SK-N-SH (cell line): ENCODE data around the gene GALNT13.

Source experiments
- CTCF ChIP-seq: fragments of 200-600 bp; sonication (generic); IDR thresholded peaks from 2 replicates; pipeline ENCODE4 v1.6.1; 2017; ENCODE audit warnings: antibody characterized with exemption, mild to moderate bottlenecking, moderate library complexity
- EP300 ChIP-seq, 2 experiments: IDR thresholded peaks; 2 replicates each; pipeline versions ENCODE4 v1.4.0 to v1.6.1; 2012; ENCODE audit warnings: borderline replicate concordance in 1 of 2, low read depth in 1 of 2, low read length in 1 of 2
- EZH2phosphoT487 ChIP-seq: fragments of 200-600 bp; sonication (generic); IDR thresholded peaks from 2 replicates; pipeline ENCODE4 v1.6.1; 2017; ENCODE audit warnings: low read depth, mixed run types, mild to moderate bottlenecking, antibody characterized with exemption, moderate library complexity, borderline replicate concordance
- POLR2AphosphoS5 ChIP-seq: IDR thresholded peaks from 2 replicates; pipeline ENCODE4 v1.6.1; 2012; ENCODE audit warnings: low read depth, low read length
- RAD21 ChIP-seq: IDR thresholded peaks from 2 replicates; pipeline ENCODE4 v1.6.1; 2012; ENCODE audit warnings: mild to moderate bottlenecking, low read length
- SMC3 ChIP-seq: IDR thresholded peaks from 2 replicates; pipeline ENCODE4 v1.6.1; 2012; ENCODE audit warnings: low read depth, low read length, improper control_type of control experiment
- TCF12 ChIP-seq: IDR thresholded peaks from 2 replicates; pipeline ENCODE4 v1.4.0; 2012
- USF1 ChIP-seq: IDR thresholded peaks from 2 replicates; pipeline ENCODE4 v1.4.0; 2012; ENCODE audit warnings: low read depth, borderline replicate concordance
- ZBTB33 ChIP-seq: IDR thresholded peaks from 2 replicates; pipeline ENCODE4 v1.4.0; 2012; ENCODE audit warnings: low read depth, borderline replicate concordance

- TF ChIP-seq USF1 = no peak
- no peak for TF ChIP-seq RAD21
- no peak for TF ChIP-seq EZH2phosphoT487
- TF ChIP-seq TCF12 = no peak
- no peak for TF ChIP-seq POLR2AphosphoS5
- TF ChIP-seq CTCF = no peak
- TF ChIP-seq EP300 (IDR thresholded peaks at IDR 0.05; ENCODE audit: borderline replicate concordance in 1 of 2, low read depth in 1 of 2, low read length in 1 of 2) = no peak
- no peak for TF ChIP-seq SMC3
- TF ChIP-seq ZBTB33 = no peak
Measured at GRCh38 chr2:153880926-153881325, 9.2 kb downstream of the GALNT13 start.
